NOMO-1 treated with DMSO at 0.1 percent for 48 hours (cell line): ENCODE measurements around the gene KLHL17.
"Not testable (repeated sequence)": the region's sequence is repeated elsewhere in the genome, so short reads cannot be mapped to it uniquely, and the experiment has no call there.

ENCODE experiments used
- DNase-seq: peaks from one replicate; lab custom pipeline; 2025; ENCODE audit not compliant: unreplicated experiment; lab: John Stamatoyannopoulos, UW

The KLHL17 gene

GRCh38 chr1:980137-980571, 19.8 kb downstream of the KLHL17 start:
- DNase-seq = no peak

- DNase-seq = no peak
These were observed 20.4 kb downstream of the KLHL17 start for GRCh38 chr1:980602-981395.

DNA sequence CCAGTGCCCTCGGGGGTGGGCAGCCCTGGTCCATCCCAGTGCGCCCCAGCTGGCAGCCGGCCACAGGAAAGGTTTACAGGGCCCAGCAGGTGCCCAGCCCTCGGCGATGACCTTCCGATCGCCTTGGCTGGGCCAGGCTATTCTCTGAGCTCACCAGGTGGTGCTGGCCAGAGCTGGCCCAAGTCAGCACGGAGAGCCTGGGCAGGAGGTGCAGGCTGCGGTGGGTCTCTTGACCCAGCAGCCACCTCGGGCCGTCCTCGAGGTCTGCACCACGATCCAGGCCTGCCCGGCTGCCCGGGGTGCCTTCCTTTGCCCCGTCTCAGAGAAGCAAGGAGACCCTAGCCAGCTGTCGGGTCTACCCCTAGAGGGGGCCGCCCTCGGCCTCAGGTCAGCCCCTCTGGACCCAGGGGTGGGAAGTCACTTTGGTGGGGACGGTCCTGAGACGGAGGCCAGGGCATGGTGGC, 21.1 kb downstream of the KLHL17 start:
- no peak for DNase-seq

- DNase-seq = no peak
These were observed 21.7 kb downstream of the KLHL17 start, which contains the start of gene PERM1 for GRCh38 chr1:981955-982558. Gene PERM1 (minus strand): TSS chr1:982093. CDS start chr1:981029, 1,064 bp downstream.

GRCh38 chr1:982765-983436, 22.5 kb downstream of the KLHL17 start:
- no peak for DNase-seq

GRCh38 chr1:983798-984475, 23.6 kb downstream of the KLHL17 start:
- no peak for DNase-seq

- no peak for DNase-seq
These were observed 24.1 kb downstream of the KLHL17 start for GRCh38 chr1:984476-984814.

DNA sequence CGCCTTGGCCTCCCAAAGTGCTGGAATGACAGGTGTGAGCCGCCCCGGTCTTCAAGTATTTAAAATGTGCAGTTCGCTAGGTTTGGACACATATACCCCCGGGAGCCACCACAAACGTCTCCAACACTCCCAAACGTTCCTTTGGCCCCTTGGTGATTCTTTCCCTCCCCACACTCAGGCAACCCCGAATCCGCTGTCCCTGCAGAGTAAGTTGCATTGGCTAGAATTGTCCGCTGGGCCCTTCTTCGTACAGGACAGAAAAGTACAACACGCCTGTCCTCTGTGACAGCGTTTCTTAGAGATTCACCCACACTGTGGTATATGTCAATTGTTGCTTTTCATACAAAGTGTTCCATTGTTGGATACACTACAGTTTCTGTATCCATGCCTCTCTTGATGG, 24.7 kb downstream of the KLHL17 start:
- no peak for DNase-seq

DNA sequence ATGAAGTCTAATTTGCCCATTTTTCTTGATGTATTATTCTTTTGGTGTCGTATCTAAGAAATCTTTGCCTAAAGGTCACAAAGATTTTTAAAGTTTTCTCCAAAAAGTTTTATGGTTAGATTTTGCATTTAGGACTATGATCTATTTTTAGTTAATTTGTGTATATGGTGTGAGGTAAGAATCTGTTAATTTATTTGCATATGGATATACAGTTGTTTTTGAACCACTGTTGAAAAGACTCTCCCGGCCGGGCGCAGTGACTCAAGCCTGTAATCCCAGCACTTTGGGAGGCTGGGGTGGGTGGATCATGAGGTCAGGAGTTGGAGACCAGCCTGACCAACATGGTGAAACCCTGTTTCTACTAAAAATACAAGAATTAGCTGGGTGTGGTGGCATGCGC, 27.7 kb downstream of the KLHL17 start:
- DNase-seq = not testable (repeated sequence)

DNA sequence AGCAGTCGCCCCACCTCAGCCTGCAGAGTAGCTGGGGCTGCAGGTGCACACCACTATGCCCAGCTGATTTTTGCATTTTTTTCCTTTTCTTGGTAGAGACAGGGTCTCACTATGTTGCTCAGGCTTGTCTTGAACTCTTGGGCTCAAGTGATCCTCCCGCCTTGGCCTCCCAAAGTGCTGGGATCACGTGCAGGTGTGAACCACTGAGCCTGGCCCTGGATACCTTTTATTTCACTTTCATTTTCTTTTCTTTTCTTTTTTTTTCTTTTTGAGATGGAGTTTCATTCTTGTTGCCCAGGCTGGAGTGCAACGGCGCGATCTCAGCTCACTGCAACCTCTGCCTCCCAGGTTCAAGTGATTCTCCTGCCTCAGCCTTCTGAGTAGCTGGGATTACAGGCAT, 30.9 kb downstream of the KLHL17 start:
- DNase-seq = not testable (repeated sequence)

- no peak for DNase-seq
These were observed 31.5 kb downstream of the KLHL17 start for GRCh38 chr1:991895-992294.

GRCh38 chr1:992362-992761, 32.0 kb downstream of the KLHL17 start:
- DNase-seq = no peak

- DNase-seq = no peak
These were observed 33.1 kb downstream of the KLHL17 start for GRCh38 chr1:993379-993995.

DNA sequence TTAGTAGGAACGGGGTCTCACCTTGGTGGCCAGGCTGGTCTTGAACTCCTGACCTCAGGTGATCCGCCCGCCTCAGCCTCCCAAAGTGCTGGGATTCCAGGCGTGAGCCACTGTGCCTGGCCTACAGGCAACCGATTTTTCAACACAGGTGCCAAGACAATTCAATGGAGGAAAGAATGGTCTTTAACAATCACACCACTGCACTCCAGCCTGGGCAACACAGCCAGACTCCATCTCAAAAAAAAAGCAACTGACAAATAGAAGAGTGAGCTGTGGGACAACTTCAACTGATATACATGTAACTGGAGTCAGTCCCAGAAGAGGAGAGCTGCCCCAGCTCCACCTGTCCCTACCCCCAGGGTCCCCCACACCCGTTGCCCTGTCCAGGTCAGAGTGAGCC, 34.2 kb downstream of the KLHL17 start:
- not testable (repeated sequence) for DNase-seq

DNA sequence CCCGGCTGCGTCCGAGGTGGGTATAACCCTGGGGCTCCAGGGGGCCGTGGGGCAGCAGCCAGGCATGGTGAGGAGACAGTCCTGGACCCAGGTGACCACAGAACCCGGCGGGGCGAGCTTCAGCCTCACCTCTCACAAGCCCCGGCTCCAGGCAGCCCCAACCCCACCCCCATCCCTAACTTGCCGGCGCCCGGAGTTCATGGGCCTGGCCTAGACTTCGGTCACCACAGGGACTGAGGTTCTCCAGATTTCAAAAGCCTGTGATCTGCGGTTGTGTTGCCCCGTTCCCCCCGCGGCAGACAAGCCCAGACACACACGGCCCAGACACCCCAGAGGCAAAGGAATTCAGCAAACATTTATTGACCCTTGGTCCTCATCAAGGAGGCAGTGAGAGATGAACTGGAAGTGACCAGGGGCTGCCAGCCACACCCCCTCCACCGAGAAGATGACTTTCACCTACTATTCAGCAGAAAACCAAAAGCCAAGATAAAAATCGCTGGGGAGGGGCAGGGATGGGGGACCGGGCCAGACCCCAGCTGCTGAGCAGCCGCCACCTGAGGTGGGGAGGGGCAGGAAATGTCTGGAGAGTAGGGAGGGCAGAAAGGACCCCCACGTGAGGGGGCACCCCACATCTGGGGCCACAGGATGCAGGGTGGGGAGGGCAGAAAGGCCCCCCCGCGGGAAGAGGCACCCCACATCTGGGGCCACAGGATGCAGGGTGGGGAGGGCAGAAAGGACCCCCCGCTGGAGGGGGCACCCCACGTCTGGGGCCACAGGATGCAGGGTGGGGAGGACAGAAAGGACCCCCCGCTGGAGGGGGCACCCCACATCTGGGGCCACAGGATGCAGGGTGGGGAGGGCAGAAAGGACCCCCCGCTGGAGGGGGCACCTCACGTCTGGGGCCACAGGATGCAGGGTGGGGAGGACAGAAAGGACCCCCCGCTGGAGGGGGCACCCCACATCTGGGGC, 35.6 kb downstream of the KLHL17 start:
- DNase-seq = no peak

- no peak for DNase-seq
These were observed 36.7 kb downstream of the KLHL17 start for GRCh38 chr1:996851-997712.

GRCh38 chr1:997713-997992, 37.3 kb downstream of the KLHL17 start:
- DNase-seq = no peak

DNA sequence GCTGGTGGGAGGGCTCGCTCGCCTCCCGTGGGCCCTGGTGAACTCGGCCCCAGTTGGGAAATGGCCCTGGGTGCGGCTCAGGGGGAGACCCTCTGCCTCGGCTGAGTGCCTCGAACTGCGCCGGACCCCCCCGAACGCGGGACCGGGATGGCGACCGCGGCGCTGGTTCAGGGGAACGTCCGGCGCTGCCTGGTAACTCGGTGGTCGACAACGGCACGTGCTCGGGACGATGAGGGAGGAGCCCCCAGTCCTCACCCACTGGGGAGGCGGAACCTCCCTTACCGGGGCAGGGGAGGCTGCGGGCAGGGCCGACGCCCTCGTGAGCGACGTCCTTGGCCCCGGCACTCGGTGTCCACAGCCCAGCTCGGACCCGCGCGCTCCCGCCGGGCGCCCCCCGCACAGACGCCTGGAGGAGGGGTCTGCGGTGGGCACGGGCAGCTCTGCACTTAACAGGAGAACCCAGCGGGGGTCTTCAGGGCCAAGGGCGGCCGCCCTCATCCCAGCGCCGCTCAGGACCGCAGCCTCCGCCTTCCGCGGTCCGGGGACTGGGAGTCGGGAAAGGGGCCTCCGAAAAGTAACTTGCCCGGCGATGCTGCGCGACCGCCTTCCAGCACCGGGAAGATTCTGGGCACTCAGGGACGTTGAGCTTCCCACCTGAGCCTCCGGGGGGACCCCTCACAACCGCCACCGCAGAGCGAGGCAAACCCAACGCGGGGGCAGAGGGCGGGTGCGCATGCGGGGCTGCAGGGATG, 37.8 kb downstream of the KLHL17 start:
- DNase-seq = no peak

GRCh38 chr1:998745-998994, 38.3 kb downstream of the KLHL17 start:
- no peak for DNase-seq
